HCT116 (cell line): ENCODE results near the gene SERP1. TPM values are rescaled to one million over a fixed set of nuclear protein-coding genes. Genes with fewer than 3 reads are reported as not detected.
"Not testable (repeated sequence)": the region's sequence is repeated elsewhere in the genome, so short reads cannot be mapped to it uniquely, and the experiment has no call there.

ENCODE experiments used
- ATAC-seq: fragments of 200-7000 bp; cut with Tn5 transposase; 2 replicates; pipeline ENCODE4 v1.9.1; 2020; ENCODE audit warnings: mild to moderate bottlenecking, moderate library complexity
- BruUV-seq: library from RNA; stranded (reverse); fragments of 400-500 nt; replicated peaks from 2 replicates; lab custom pipeline; 2021; lab: Mats Ljungman, UMichigan
- CTCF ChIA-PET: fragments of 300-600 bp; sonication (Branson Sonifier 250); formaldehyde crosslinking; loops from one replicate; lab custom pipeline; 2021; ENCODE audit warnings: antibody characterized with exemption; lab: Charles Lee
- POLR2A ChIA-PET: fragments of 300-600, 350-600 bp; sonication (Branson Sonifier 250); formaldehyde crosslinking; loops from one replicate; lab custom pipeline; 2021; ENCODE audit warnings: antibody characterized with exemption; lab: Charles Lee
- RAD21 ChIA-PET, 2 experiments: fragments of 300-600 bp; sonication (Branson Sonifier 250); formaldehyde crosslinking; loops; one replicate each; lab custom pipeline; 2023; ENCODE audit warnings: low total read pairs in 2 of 2; ENCODE audit not compliant: uncharacterized antibody in 2 of 2, unreplicated experiment in 2 of 2, low non-redundant PET in 1 of 2; lab: Charles Lee
- DNase-seq: peaks from one replicate; pipeline ENCODE4 v3.0.0-alpha.2; 2010; ENCODE audit warnings: low read depth, low spot score
- H2AFZ ChIP-seq: fragments of 200-600 bp; shearing (Covaris generic), sonication (generic); 2 replicates; pipeline ENCODE4 v1.6.1; 2017; ENCODE audit warnings: low read depth, mixed run types, mixed read lengths, antibody characterized with exemption, low read length; ENCODE audit not compliant: poor library complexity, severe bottlenecking
- H3K27ac ChIP-seq: 2 replicates; pipeline ENCODE4 v1.5.1; 2012; ENCODE audit warnings: low read depth, low read length
- H3K27me3 ChIP-seq: fragments of 200-600 bp; sonication (generic); 2 replicates; pipeline ENCODE4 v1.6.1; 2016; ENCODE audit warnings: mixed run types, low read length, mixed read lengths; ENCODE audit not compliant: insufficient read depth
- H3K36me3 ChIP-seq, 2 experiments: fragments of 200-500 bp in 1 of 2; fragments of 200-600 bp in 1 of 2; sonication (Bioruptor generic) in 1 of 2; sonication (generic) in 1 of 2; 2 replicates each; pipeline versions ENCODE4 v1.5.1 to v1.6.1; 2014 to 2016; ENCODE audit warnings: low read length in 2 of 2, inconsistent platforms in 1 of 2, mixed read lengths in 1 of 2, mixed run types in 1 of 2; ENCODE audit not compliant: insufficient read depth in 2 of 2, control insufficient read depth in 1 of 2
- H3K4me1 ChIP-seq, 2 experiments: fragments of 200-600 bp in 1 of 2; sonication (generic) in 1 of 2; 2 replicates each; pipeline versions ENCODE4 v1.5.1 to v1.6.1; 2012 to 2017; ENCODE audit warnings: low read length in 2 of 2, inconsistent platforms in 1 of 2, mild to moderate bottlenecking in 1 of 2, mixed read lengths in 1 of 2, mixed run types in 1 of 2, moderate library complexity in 1 of 2; ENCODE audit not compliant: insufficient read depth in 2 of 2, control insufficient read depth in 1 of 2
- H3K4me2 ChIP-seq: fragments of 200-600 bp; sonication (generic); 2 replicates; pipeline ENCODE4 v1.6.1; 2017; ENCODE audit warnings: mixed run types, low read length, mixed read lengths
- H3K4me3 ChIP-seq, 2 experiments: fragments of 200-600 bp in 1 of 2; sonication (generic) in 1 of 2; replicated peaks in 1 of 2; 2 replicates each; pipeline ENCODE4 v1.5.1; 2011 to 2016; ENCODE audit warnings: low read length in 2 of 2, control low read depth in 1 of 2, low read depth in 1 of 2, mild to moderate bottlenecking in 1 of 2, mixed read lengths in 1 of 2, mixed run types in 1 of 2
- H3K79me2 ChIP-seq: fragments of 200-600 bp; sonication (generic); 2 replicates; pipeline ENCODE4 v1.6.1; 2017; ENCODE audit warnings: mild to moderate bottlenecking, mixed run types, low read length, moderate library complexity, mixed read lengths; ENCODE audit not compliant: insufficient read depth
- H3K9ac ChIP-seq: fragments of 200-600 bp; sonication (generic); 2 replicates; pipeline ENCODE4 v1.6.1; 2016; ENCODE audit warnings: low read length, mixed read lengths
- H3K9me2 ChIP-seq: fragments of 200-600 bp; sonication (generic), shearing (Covaris generic); 2 replicates; pipeline ENCODE4 v1.6.1; 2017; ENCODE audit warnings: mixed run types, mild to moderate bottlenecking, moderate library complexity; ENCODE audit not compliant: insufficient read depth
- H3K9me3 ChIP-seq, 2 experiments: fragments of 200-500 bp in 1 of 2; fragments of 200-600 bp in 1 of 2; sonication (Bioruptor generic) in 1 of 2; sonication (generic) in 1 of 2; 2 replicates each; pipeline ENCODE4 v1.6.1; 2014 to 2017; ENCODE audit warnings: low read length in 2 of 2, mixed read lengths in 2 of 2, inconsistent platforms in 1 of 2, low read depth in 1 of 2, mild to moderate bottlenecking in 1 of 2, mixed run types in 1 of 2, moderate library complexity in 1 of 2; ENCODE audit not compliant: control insufficient read depth in 1 of 2, insufficient read depth in 1 of 2
- H4K20me1 ChIP-seq: fragments of 200-600 bp; sonication (generic), shearing (Covaris generic); 2 replicates; pipeline ENCODE4 v1.6.1; 2017; ENCODE audit warnings: mixed run types, mild to moderate bottlenecking, moderate library complexity; ENCODE audit not compliant: insufficient read depth
- CTCF ChIP-seq, 3 experiments: fragments of 200-600 bp in 1 of 3; sonication (generic) in 1 of 3; IDR thresholded peaks in 2 of 3; conservative IDR thresholded peaks in 1 of 3; 2 replicates each; pipeline ENCODE4 v1.5.1; 2012 to 2017; ENCODE audit warnings: low read depth in 2 of 3, low read length in 2 of 3, antibody characterized with exemption in 1 of 3, borderline replicate concordance in 1 of 3, control low read depth in 1 of 3, mild to moderate bottlenecking in 1 of 3, mixed read lengths in 1 of 3, mixed run types in 1 of 3, moderate library complexity in 1 of 3; ENCODE audit not compliant: insufficient read depth in 1 of 3
- REST ChIP-seq: IDR thresholded peaks from 2 replicates; pipeline ENCODE4 v1.6.1; 2012; ENCODE audit warnings: low read depth
- intact Hi-C: fragments of 100-400 bp; cut with micrococcal nuclease; formaldehyde crosslinking; loops from 2 replicates; pipeline ENCODE4 v1.10.0; 2022
- total RNA-seq: library from RNA; stranded (reverse); gene quantifications from one replicate; pipeline ENCODE4 v1.2.1, GENCODE V29; 2021; ENCODE audit not compliant: unreplicated experiment

Gene SERP1
- total RNA-seq, 1 experiment from 2014 or later: 69.1 TPM

- no peak for DNase-seq
- Histone ChIP-seq H3K27me3 (no peaks in the 10 kb centered on the region), H3K4me3 (no peak overlapping the region), H3K79me2 (no peaks in the 10 kb centered on the region), H3K9me2 (no peaks in the 10 kb centered on the region), H3K4me1 (no peaks in the 10 kb centered on the region), H3K36me3 (no peaks in the 10 kb centered on the region), H3K27ac (no peak overlapping the region), H4K20me1 (no peaks in the 10 kb centered on the region), H3K9ac (no peak overlapping the region), H3K9me3 (peaks cover 0 to 7% of the 10 kb centered on the region in 2 experiments; a peak in 1 of 4 replicates), H2AFZ (no peak overlapping the region), H3K4me2 (no peak overlapping the region)
- no peak for TF ChIP-seq REST
- TF ChIP-seq CTCF (IDR thresholded peaks at IDR 0.05 in 2 of 3, conservative IDR thresholded peaks at IDR 0.05 in 1 of 3; ENCODE audit: borderline replicate concordance in 1 of 3, insufficient read depth in 1 of 3, low read depth in 2 of 3, low read length in 2 of 3): peak in 1 of 3 experiments; percentile 33; a peak in 1 of 6 replicates
- POLR2A ChIA-PET: no interaction called here
- BruUV-seq: no TSS peak
- RAD21 ChIA-PET: no interaction called here
- intact Hi-C loops: no loop called here
- ATAC-seq: peak; percentile 73
- CTCF ChIA-PET: interaction anchor here (2.6 kb wide), 1 partner anchor 8 kb away, joined by 15 read pairs; no protein-coding TSS in a partner anchor
These were observed 42.7 kb downstream of the SERP1 start for GRCh38 chr3:150503402-150504099.

GRCh38 chr3:150500960-150501359, 45.3 kb downstream of the SERP1 start:
- H3K79me2 ChIP-seq, intact Hi-C loops, H3K9ac ChIP-seq, CTCF ChIA-PET, RAD21 ChIA-PET, H3K27me3 ChIP-seq, BruUV-seq, H2AFZ ChIP-seq, H3K9me2 ChIP-seq, POLR2A ChIA-PET, H3K4me2 ChIP-seq, H4K20me1 ChIP-seq, ATAC-seq, H3K4me3 ChIP-seq, H3K27ac ChIP-seq, H3K36me3 ChIP-seq, DNase-seq, H3K9me3 ChIP-seq, H3K4me1 ChIP-seq: not testable (repeated sequence)
